GM23338 (cell line): Measurements from ENCODE around the gene VIPR1. TPM values are rescaled to one million over a fixed set of nuclear protein-coding genes. Genes with fewer than 3 reads are reported as not detected.

Source experiments
- ATAC-seq: fragments of 200-7000 bp; cut with Tn5 transposase; 3 replicates; pipeline ENCODE4 v1.9.1; 2020
- DNase-seq: peaks from one replicate; pipeline ENCODE4 v3.0.0-alpha.2; 2015; ENCODE audit warnings: low spot score
- H2AFZ ChIP-seq: fragments of 200-600 bp; sonication (generic); 2 replicates; pipeline ENCODE4 v1.8.0; 2016; ENCODE audit warnings: antibody characterized with exemption, mild to moderate bottlenecking, moderate library complexity
- H3F3A ChIP-seq: fragments of 200-600 bp; sonication (generic); replicated peaks from 2 replicates; pipeline ENCODE4 v1.8.0; 2017; ENCODE audit warnings: antibody characterized with exemption, mixed run types, low read depth
- H3K27ac ChIP-seq: fragments of 200-600 bp; sonication (generic); 2 replicates; pipeline ENCODE4 v1.6.1; 2016; ENCODE audit warnings: low read depth
- H3K27me3 ChIP-seq: fragments of 200-600 bp; sonication (generic); 2 replicates; pipeline ENCODE4 v1.8.0; 2016; ENCODE audit warnings: mild to moderate bottlenecking, mixed run types, moderate library complexity; ENCODE audit not compliant: insufficient read depth
- H3K36me3 ChIP-seq: fragments of 200-600 bp; sonication (generic); 2 replicates; pipeline ENCODE4 v1.8.0; 2016; ENCODE audit warnings: mild to moderate bottlenecking; ENCODE audit not compliant: insufficient read depth
- H3K4me1 ChIP-seq: fragments of 200-600 bp; sonication (generic); 2 replicates; pipeline ENCODE4 v1.8.0; 2016; ENCODE audit warnings: mild to moderate bottlenecking, moderate library complexity; ENCODE audit not compliant: insufficient read depth
- H3K4me2 ChIP-seq: fragments of 200-600 bp; sonication (generic); 2 replicates; pipeline ENCODE4 v1.7.1; 2017; ENCODE audit warnings: mixed run types
- H3K4me3 ChIP-seq: fragments of 200-600 bp; sonication (generic); 2 replicates; pipeline ENCODE4 v1.6.1; 2016; ENCODE audit warnings: mixed run types
- H3K79me2 ChIP-seq: fragments of 200-600 bp; sonication (generic); replicated peaks from 2 replicates; pipeline ENCODE4 v1.8.0; 2017; ENCODE audit warnings: mild to moderate bottlenecking; ENCODE audit not compliant: insufficient read depth
- H3K9me2 ChIP-seq: fragments of 200-600 bp; sonication (generic); 2 replicates; pipeline ENCODE4 v1.8.0; 2017; ENCODE audit not compliant: insufficient read depth
- H4K20me1 ChIP-seq: fragments of 200-600 bp; sonication (generic); replicated peaks from 2 replicates; pipeline ENCODE4 v1.8.0; 2017; ENCODE audit warnings: mild to moderate bottlenecking; ENCODE audit not compliant: insufficient read depth
- H3K27ac Mint-ChIP-seq: 2 replicates; pipeline ENCODE4 v1.8.0; 2020; ENCODE audit warnings: inconsistent platforms, mild to moderate bottlenecking, moderate library complexity, mixed read lengths
- H3K27me3 Mint-ChIP-seq: 3 replicates; pipeline ENCODE4 v1.8.0; 2022; ENCODE audit warnings: low read depth, mild to moderate bottlenecking, moderate library complexity, mixed read lengths, inconsistent platforms; ENCODE audit not compliant: insufficient read depth, poor library complexity
- H3K36me3 Mint-ChIP-seq: 3 replicates; pipeline ENCODE4 v1.8.0; 2021; ENCODE audit warnings: low read depth, mild to moderate bottlenecking, inconsistent platforms, moderate library complexity, mixed read lengths
- H3K4me1 Mint-ChIP-seq: 3 replicates; pipeline ENCODE4 v1.8.0; 2020; ENCODE audit warnings: mild to moderate bottlenecking, inconsistent platforms, mixed read lengths
- H3K4me3 Mint-ChIP-seq: 3 replicates; pipeline ENCODE4 v1.8.0; 2021; ENCODE audit warnings: moderate library complexity, mild to moderate bottlenecking, inconsistent platforms, mixed read lengths
- H3K9me3 Mint-ChIP-seq: 3 replicates; pipeline ENCODE4 v1.8.0; 2020; ENCODE audit warnings: moderate library complexity, mild to moderate bottlenecking, inconsistent platforms, mixed read lengths
- EZH2 ChIP-seq: fragments of 200-600 bp; sonication (generic); IDR thresholded peaks from one replicate; pipeline ENCODE4 v1.8.0; 2017; ENCODE audit warnings: antibody characterized with exemption, mild to moderate bottlenecking, low read depth; ENCODE audit not compliant: unreplicated experiment
- JUNB ChIP-seq: IDR thresholded peaks from one replicate; pipeline ENCODE4 v1.6.1; 2016; ENCODE audit warnings: antibody characterized with exemption; ENCODE audit not compliant: unreplicated experiment
- NANOG ChIP-seq: IDR thresholded peaks from 2 replicates; pipeline ENCODE4 v1.6.1; 2016; ENCODE audit warnings: antibody characterized with exemption, borderline replicate concordance
- REST ChIP-seq: IDR thresholded peaks from one replicate; pipeline ENCODE4 v1.6.1; 2018; ENCODE audit warnings: antibody characterized with exemption; ENCODE audit not compliant: unreplicated experiment
- ZNF114 ChIP-seq: fragments of 250-450 bp; sonication (Bioruptor Pico); IDR thresholded peaks from 2 replicates; pipeline ENCODE4 v1.5.0; 2020; ENCODE audit warnings: mild to moderate bottlenecking, moderate library complexity
- polyA plus RNA-seq: library from polyadenylated mRNA; unstranded; fragments of >200 nt; fragmentation: Nextera tagmentation; extraction: Ambion mirVana; gene quantifications from 2 replicates; pipeline ENCODE4 v1.2.1, GENCODE V29; 2016
- total RNA-seq: library from RNA; depleted of rRNA; stranded (reverse); fragments of >200 nt; shearing (Covaris generic); gene quantifications from 2 replicates; pipeline ENCODE4 v1.2.3, GENCODE V29; 2014
- TF ChIP-seq, protein P1 (sequence below): IDR thresholded peaks from 2 replicates; pipeline ENCODE4 v1.6.1; 2016; ENCODE audit warnings: antibody characterized with exemption

The VIPR1 gene
- total and polyA plus RNA-seq, 2 experiments from 2014 or later, result 6.3 to 19.3 TPM

DNA sequence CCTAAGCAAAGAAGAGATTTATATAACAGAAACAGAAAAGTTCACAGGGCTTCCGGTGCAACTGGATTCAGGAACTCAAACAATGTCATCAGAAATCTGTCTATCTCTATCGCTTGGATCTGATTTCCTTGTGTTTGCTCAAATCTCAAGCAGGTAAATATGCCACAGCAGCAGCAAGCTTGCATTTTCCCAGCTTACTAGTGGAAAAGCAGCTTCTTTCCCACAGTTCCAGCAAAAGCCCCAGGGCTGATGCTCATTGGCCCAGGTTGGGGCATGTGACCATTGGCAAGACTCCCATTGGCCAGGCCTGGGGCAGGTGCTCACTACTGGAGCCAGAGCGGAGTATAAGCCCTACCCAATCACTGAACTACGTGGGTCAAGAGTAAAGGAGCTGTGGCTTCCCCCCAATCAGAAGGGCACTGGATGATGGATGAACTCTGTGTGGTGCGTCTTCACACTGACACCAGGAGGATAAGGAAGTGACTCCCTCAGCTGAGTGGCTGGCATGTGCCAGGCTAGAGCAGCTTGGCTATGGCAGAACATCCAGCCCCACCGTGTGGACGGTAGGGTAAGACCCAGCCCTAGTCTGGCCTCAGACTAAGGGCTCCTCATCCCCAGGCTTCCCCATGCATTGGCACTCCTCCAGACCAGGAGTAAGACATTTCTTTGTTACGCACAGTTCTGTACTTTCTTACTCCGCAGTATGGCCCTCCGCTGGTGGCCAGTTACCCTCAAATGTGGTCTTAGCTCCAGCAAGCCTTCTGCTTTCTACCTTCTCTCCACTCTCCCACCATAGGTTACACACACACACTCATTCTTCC is 13.1 kb upstream of the VIPR1 start:
- Mint-ChIP-seq H3K9me3 (no peaks in the 10 kb centered on the region), H3K4me3 (no peak overlapping the region), H3K36me3 (no peaks in the 10 kb centered on the region), H3K27ac (no peak overlapping the region), H3K27me3 (peaks cover 6% of the 10 kb centered on the region), H3K4me1 (peaks cover 20% of the 10 kb centered on the region)
- H3K27ac ChIP-seq, result no peak overlapping the region
- 0 out of 2 replicates have a peak, but pooled peaks cover 5% of the 10 kb centered on the region for H3K9me2 ChIP-seq
- H3F3A ChIP-seq, result no peaks in the 10 kb centered on the region
- no peak overlapping the region for H2AFZ ChIP-seq
- ATAC-seq, result no peak
- H3K36me3 ChIP-seq, result no peaks in the 10 kb centered on the region
- no peak overlapping the region for H3K4me3 ChIP-seq
- TF ChIP-seq, protein P1, sequence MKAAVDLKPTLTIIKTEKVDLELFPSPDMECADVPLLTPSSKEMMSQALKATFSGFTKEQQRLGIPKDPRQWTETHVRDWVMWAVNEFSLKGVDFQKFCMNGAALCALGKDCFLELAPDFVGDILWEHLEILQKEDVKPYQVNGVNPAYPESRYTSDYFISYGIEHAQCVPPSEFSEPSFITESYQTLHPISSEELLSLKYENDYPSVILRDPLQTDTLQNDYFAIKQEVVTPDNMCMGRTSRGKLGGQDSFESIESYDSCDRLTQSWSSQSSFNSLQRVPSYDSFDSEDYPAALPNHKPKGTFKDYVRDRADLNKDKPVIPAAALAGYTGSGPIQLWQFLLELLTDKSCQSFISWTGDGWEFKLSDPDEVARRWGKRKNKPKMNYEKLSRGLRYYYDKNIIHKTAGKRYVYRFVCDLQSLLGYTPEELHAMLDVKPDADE, result no peak
- no peaks in the 10 kb centered on the region for H3K27me3 ChIP-seq
- no peaks in the 10 kb centered on the region for H3K79me2 ChIP-seq
- no peak overlapping the region for H3K4me2 ChIP-seq
- H4K20me1 ChIP-seq, result no peaks in the 10 kb centered on the region
- no peak for DNase-seq
- H3K4me1 ChIP-seq, result 0 out of 2 replicates have a peak, but pooled peaks cover 2% of the 10 kb centered on the region

GRCh38 chr3:42489937-42490227 is 12.6 kb upstream of the VIPR1 start:
- H3K9me3 Mint-ChIP-seq, result no peaks in the 10 kb centered on the region
- H3K27me3 ChIP-seq, result no peaks in the 10 kb centered on the region
- peaks cover 6% of the 10 kb centered on the region for H3K27me3 Mint-ChIP-seq
- no peak overlapping the region for H2AFZ ChIP-seq
- no peak overlapping the region for H3K4me3 ChIP-seq
- DNase-seq (no peak), ATAC-seq (no peak)
- H3K9me2 ChIP-seq, result 0 out of 2 replicates have a peak, but pooled peaks cover 5% of the 10 kb centered on the region
- no peaks in the 10 kb centered on the region for H3K36me3 ChIP-seq
- no peak overlapping the region for H3K4me2 ChIP-seq
- no peaks in the 10 kb centered on the region for H3K36me3 Mint-ChIP-seq
- no peaks in the 10 kb centered on the region for H3F3A ChIP-seq
- no peak overlapping the region for H3K4me3 Mint-ChIP-seq
- H3K27ac Mint-ChIP-seq, result no peak overlapping the region
- no peaks in the 10 kb centered on the region for H4K20me1 ChIP-seq
- TF ChIP-seq ZNF114 (CRISPR knock-in tag), result no peak
- no peak for TF ChIP-seq JUNB
- no peak for TF ChIP-seq EZH2
- no peak for TF ChIP-seq NANOG
- TF ChIP-seq REST, result no peak
- H3K4me1 Mint-ChIP-seq, result peaks cover 20% of the 10 kb centered on the region
- no peak overlapping the region for H3K27ac ChIP-seq
- H3K4me1 ChIP-seq, result 0 out of 2 replicates have a peak, but pooled peaks cover 2% of the 10 kb centered on the region
- H3K79me2 ChIP-seq, result no peaks in the 10 kb centered on the region
